Astrocyte of the spinal cord (primary cell): ENCODE measurements around the gene TNNC2.

ENCODE experiments used
- DNase-seq: peaks from one replicate; pipeline ENCODE4 v3.0.0; 2011; ENCODE audit warnings: low read depth, low spot score
- H3K4me3 ChIP-seq: 2 replicates; pipeline ENCODE4 v1.5.1; 2011; ENCODE audit warnings: low read depth, mild to moderate bottlenecking, low read length, moderate library complexity
- in situ Hi-C: cut with HindIII; loops from 2 replicates; pipeline ENCODE4 v1.10.0; 2017; ENCODE audit warnings: low sequenced_read_pairs
- TF ChIP-seq, protein P1 (sequence below): IDR thresholded peaks from 2 replicates; pipeline ENCODE4 v1.5.1; 2012; ENCODE audit warnings: low read depth, mild to moderate bottlenecking, low read length, inconsistent platforms

Gene TNNC2

DNA sequence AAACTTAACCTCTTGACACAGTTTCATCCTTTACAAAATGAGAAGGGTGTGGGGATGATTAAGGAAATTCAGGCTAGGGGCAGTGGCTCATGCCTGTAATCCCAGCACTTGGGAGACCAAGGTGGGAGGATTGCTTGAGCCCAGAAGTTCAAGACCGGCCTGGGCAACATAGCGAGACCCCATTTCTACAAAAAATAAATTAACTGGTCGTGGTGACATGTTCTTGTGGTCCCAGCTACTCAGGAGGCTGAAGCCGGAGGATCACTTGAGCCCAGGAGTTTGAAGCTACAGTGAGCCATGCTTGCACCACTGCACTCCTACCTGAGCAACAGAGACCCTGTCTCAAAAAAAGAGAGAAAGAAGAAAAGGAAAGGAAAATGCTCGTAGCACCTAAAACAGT is 39.3 kb upstream of the TNNC2 start:
- in situ Hi-C loops: no loop called here
- no peak overlapping the region for H3K4me3 ChIP-seq
- DNase-seq: no peak
- TF ChIP-seq, protein P1, sequence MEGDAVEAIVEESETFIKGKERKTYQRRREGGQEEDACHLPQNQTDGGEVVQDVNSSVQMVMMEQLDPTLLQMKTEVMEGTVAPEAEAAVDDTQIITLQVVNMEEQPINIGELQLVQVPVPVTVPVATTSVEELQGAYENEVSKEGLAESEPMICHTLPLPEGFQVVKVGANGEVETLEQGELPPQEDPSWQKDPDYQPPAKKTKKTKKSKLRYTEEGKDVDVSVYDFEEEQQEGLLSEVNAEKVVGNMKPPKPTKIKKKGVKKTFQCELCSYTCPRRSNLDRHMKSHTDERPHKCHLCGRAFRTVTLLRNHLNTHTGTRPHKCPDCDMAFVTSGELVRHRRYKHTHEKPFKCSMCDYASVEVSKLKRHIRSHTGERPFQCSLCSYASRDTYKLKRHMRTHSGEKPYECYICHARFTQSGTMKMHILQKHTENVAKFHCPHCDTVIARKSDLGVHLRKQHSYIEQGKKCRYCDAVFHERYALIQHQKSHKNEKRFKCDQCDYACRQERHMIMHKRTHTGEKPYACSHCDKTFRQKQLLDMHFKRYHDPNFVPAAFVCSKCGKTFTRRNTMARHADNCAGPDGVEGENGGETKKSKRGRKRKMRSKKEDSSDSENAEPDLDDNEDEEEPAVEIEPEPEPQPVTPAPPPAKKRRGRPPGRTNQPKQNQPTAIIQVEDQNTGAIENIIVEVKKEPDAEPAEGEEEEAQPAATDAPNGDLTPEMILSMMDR: no peak

- TF ChIP-seq, protein P1: no peak
- in situ Hi-C loops: no loop called here
- H3K4me3 ChIP-seq: no peak overlapping the region
- DNase-seq: no peak
These were observed 36.7 kb upstream of the TNNC2 start for GRCh38 chr20:45863543-45864470.

DNA sequence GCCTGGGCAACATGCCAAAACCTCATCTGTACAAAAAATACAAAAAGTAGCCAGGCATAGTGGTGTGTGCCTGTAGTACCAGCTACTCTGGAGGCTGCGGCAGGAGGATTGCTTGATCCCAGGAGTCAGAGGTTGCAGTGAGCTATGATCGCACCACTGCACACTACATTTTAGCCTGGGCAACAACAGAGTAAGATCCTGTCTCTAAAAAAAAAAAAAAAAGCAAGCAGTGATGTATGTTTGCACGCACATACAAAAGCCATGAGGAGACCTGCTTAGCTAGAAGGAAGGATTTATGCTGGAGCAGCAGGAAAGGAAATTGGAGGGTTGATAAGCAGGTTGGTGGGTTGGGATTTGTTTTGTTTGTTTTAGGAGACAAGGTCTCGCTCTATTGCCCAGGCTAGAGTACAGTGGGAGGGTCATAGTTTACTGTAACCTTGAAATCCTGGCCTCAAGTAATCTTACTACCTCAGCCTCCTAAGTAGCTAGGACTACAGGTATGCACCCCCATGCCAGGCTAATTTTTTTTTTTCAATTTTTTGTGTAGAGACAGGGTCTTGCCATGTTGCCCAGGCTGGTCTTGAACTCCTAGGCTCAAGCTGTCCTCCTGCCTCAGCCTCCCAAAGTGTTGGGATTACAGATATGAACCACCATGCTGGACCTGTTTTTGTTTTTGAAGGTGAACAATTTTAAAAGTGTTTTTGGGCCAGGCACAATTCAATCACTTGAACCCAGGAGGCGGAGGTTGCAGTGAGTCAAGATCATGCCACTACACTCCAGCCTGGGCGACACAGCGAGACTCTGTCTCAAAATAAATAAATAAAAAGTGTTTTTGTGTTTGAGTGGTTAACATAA is 34.3 kb upstream of the TNNC2 start:
- TF ChIP-seq, protein P1: no peak
- in situ Hi-C loops: no loop called here

GRCh38 chr20:45860560-45861220 is 33.6 kb upstream of the TNNC2 start:
- DNase-seq: no peak
- in situ Hi-C loops: no loop called here
- TF ChIP-seq, protein P1: no peak
- no peak overlapping the region for H3K4me3 ChIP-seq

More for the DNA sequence above, 34.3 kb upstream of the TNNC2 start:
- H3K4me3 ChIP-seq: no peak overlapping the region
- DNase-seq: no peak

DNA sequence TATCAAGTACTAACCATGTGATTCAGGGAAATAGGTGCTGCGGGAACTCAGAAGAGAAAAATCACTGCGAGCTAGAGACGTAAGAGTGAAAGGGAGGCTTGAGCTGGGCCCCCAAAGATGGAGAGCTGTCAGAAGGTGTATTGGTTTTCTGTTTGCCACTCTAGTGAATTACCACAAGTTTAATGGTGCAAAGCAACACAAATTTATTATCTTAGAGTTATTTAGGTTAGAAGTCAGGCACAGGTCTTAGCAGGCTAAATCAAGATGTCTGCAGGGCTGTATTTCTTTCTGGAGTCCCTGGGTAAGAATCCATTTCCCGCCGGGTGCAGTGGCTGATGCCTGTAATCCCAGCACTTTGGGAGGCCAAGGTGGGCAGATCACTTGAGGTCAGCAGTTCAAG is 32.8 kb upstream of the TNNC2 start:
- TF ChIP-seq, protein P1: no peak
- in situ Hi-C loops: no loop called here
- no peak overlapping the region for H3K4me3 ChIP-seq
- DNase-seq: no peak

DNA sequence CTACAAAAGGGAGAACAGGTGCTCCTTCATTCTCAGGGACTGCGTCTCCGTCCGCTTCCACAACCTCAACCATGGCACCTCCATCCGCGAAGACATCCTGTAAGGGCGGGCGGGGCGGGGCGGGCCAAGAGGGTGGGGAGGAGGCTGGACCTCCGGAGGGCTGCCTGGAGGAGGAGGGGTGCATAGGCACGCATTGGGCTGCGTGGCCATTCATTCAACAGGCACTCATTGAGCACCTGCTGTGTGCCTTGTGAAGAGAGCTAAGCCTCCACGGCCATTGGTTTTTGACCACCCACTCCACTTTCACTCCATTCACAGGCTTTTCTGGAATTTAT is 30.7 kb upstream of the TNNC2 start:
- TF ChIP-seq, protein P1: no peak
- H3K4me3 ChIP-seq: peak overlapping the region; percentile 79
- DNase-seq: no peak
- in situ Hi-C loops: no loop called here
